NCI-H2107 treated with DMSO at 0.1 percent for 48 hours (cell line): ENCODE data around the gene RAPGEF5.

Experiments
- DNase-seq: peaks from one replicate; lab custom pipeline; 2025; ENCODE audit not compliant: unreplicated experiment; lab: John Stamatoyannopoulos, UW

The RAPGEF5 gene

DNA sequence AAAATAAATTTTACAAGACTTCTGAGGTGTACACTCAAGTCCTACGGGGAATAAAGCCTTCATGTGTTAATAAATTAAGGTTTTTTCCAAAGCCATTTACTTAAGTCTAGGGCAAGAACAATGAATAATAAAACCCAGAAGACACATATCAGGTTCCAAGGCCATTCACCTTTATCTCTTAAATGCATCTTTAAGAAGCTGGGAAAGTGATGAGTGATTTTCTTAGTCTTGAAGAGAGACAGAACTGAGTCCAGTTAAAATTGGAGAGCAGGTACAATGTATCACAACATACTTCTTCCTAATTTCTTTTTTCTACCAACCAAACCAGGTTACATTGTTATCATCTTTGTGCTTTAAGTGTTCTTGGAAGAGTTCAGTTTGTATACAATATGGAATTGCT, 189.5 kb downstream of the RAPGEF5 start:
- DNase-seq, result no peak

DNA sequence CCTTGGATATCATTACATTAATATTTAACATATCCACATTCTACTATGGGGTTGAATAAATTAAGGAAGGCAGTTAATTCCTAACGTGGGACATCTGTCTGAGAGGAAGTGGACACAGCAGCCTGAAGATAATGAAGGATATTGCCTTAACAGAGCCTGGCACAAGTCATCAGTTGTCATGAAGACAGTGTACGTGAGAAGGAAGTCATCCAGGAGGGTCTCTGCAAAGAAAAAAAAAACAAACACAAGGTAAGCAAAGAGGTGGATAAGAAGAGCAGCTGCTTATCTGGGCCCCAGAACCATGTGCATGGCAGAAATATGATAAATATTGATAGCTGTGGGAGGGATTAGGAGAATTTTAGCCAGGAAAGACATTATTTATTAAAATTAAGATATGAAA, 190.0 kb downstream of the RAPGEF5 start:
- no peak for DNase-seq

- DNase-seq, result no peak
Observed at GRCh38 chr7:22159341-22159740, 197.6 kb downstream of the RAPGEF5 start.

GRCh38 chr7:22157552-22157951, 199.4 kb downstream of the RAPGEF5 start:
- DNase-seq, result no peak

GRCh38 chr7:22156205-22156604, 200.7 kb downstream of the RAPGEF5 start:
- DNase-seq, result no peak

DNA sequence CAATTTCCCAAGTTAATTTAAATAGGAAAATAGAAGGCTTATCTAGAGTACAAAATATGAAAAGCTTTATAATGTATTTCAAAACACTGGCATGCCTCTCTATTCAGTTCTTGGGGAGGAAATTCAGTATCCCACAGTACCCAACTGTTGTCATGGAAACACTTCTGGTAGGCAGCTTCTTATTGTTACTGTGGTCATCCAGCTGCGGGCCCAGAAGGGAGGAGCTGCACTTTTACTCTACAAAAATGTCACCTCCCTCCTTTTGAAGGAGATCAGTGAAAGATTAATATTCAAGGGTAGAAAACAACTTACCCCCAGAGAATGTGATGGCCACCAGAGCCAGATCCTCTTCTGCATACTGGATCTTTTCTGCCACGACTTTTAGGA, 202.8 kb downstream of the RAPGEF5 start:
- DNase-seq, result no peak

DNA sequence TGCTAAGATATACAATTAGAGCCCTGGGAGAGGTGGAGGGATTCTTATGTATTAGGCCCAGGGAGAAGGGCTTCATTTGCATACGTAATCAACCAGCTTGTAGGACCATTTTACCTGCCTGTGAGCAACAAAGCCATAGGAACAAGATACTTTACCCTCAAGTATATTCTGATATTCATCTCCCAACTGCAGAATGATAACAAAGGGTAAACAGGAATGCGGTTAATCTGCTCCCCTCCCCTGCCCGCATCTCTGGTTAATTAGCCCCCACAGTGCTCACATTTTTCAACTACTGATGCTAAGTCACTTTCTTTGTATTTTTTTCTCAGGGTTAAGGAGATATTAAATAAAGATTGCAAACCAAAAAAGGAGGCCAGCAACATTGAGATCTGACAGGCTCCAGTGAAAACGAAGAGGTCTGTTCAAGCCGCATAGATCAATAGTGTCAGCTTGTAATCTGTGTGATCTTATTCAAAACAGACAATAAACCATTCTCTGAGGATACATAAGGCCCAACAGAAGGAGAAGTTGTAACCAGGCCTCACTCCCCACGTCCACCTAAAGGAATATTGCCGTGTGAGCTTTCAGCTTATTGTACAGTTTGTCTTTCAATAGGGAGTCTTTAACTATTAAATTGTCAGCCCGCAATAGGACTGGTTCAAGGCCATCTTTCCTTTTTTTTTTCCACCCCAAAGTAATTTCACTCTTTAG, 203.4 kb downstream of the RAPGEF5 start:
- DNase-seq, result no peak

- no peak for DNase-seq
Observed at GRCh38 chr7:22152690-22153089, 204.3 kb downstream of the RAPGEF5 start.

DNA sequence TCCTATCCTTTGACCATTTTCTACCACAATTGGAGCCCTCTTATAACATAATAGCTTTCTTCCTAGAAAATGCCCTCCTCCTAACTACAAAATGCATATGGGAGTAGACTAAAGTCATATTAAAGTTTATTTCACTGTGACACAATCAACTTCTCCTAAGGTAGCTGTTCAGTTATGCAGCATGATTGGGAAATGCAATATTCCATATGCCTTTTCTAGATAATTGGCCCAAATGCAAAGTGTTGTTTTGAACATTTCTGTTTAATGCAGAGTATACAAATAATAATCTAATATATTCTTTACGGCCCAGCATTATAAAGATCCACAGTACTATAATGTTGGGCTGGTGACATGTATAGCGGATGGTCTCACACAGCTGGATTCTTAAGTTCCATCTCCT, 205.1 kb downstream of the RAPGEF5 start:
- no peak for DNase-seq

- no peak for DNase-seq
Observed at GRCh38 chr7:22150221-22150620, 206.7 kb downstream of the RAPGEF5 start.

GRCh38 chr7:22147868-22148267, 209.1 kb downstream of the RAPGEF5 start:
- no peak for DNase-seq

GRCh38 chr7:22146961-22147512, 209.9 kb downstream of the RAPGEF5 start:
- no peak for DNase-seq

DNA sequence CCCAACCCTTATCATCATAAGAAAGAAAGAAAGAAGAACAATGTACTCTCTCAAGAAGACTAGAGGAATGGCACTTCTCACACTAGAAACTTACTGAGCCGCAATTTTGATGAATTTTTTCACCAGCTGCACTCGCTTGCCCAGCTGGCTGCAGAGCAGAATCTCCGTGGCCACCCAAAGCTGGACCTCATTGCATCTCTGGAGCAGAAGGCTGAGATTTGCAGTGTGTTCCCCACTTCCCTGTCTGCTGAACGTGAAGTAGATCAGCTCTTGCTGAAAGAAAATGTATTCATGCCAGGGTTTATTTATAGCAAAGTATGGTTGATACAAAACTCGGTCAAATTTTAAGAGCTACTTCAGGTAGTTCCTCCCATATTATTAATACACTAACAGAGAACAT, 212.0 kb downstream of the RAPGEF5 start:
- DNase-seq, result no peak

- DNase-seq, result no peak
Observed at GRCh38 chr7:22143491-22143890, 213.5 kb downstream of the RAPGEF5 start.

DNA sequence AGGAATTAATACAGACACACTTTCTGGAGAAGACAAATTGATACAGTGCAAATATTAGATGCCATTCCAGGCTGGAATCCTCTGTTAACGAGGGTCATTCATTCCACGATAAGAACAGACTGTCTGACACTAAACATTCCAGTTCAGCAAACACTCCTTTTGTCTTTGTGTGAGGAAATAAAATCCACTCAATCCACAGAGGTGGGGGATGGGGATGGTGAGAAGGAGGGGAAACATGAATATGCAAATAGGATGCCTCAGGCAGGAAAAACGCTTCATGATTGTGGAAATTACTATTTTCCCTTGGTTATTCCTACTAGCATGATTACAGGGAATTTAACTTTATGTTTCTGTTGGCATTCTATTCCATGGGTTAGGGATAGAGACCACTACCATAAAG, 214.4 kb downstream of the RAPGEF5 start:
- DNase-seq, result no peak

GRCh38 chr7:22141355-22141754, 215.6 kb downstream of the RAPGEF5 start:
- no peak for DNase-seq

GRCh38 chr7:22140578-22140977, 216.4 kb downstream of the RAPGEF5 start:
- no peak for DNase-seq

DNA sequence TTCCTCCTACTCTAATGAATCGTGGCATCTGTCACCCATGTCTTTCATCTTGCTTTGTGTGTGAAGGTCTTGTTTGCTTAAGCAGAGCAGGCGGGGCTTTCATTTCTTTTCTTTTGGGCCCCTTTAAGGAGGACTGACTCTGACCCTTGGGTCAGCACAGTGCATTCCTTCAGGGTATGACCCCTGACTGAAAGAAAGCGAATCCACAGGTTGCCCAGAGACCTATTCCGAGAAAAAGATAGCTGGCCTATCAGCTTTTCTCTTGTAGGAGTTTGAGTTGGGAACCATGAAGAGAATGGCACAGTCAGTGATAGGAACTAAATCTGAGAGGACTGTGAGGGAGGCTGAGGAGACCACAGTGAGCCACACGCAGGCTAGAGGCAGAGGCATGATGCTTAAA, 218.1 kb downstream of the RAPGEF5 start:
- DNase-seq, result no peak

- no peak for DNase-seq
Observed at GRCh38 chr7:22138106-22138505, 218.8 kb downstream of the RAPGEF5 start.

- DNase-seq, result no peak
Observed at GRCh38 chr7:22137466-22137865, 219.5 kb downstream of the RAPGEF5 start.

DNA sequence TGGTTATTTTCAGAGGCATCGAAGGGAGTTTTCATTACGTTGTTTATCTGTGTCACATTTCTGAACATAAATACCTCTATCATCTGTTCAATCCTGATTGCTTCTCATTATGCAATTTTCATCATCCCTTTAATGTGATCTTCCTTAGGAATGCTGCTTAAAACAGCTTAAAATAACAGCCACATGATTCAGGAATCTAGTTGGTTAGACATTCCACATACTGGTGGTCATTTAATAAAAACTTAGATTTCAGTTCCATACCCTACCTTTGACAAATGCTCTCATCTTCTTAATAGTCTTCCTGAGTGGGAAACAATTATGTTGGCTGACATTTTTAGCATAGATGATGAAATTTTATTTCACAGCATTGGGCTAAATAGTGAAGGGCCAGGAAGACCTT, 219.9 kb downstream of the RAPGEF5 start:
- DNase-seq, result no peak

GRCh38 chr7:22129819-22130580, 227.0 kb downstream of the RAPGEF5 start:
- DNase-seq, result no peak
